ENCODE results near the gene MAP6. TPM values are rescaled to one million over a fixed set of nuclear protein-coding genes. Genes with fewer than 3 reads are reported as not detected.

The MAP6 gene
- polyA plus RNA-seq, 1 experiment: 1.5 TPM

DNA sequence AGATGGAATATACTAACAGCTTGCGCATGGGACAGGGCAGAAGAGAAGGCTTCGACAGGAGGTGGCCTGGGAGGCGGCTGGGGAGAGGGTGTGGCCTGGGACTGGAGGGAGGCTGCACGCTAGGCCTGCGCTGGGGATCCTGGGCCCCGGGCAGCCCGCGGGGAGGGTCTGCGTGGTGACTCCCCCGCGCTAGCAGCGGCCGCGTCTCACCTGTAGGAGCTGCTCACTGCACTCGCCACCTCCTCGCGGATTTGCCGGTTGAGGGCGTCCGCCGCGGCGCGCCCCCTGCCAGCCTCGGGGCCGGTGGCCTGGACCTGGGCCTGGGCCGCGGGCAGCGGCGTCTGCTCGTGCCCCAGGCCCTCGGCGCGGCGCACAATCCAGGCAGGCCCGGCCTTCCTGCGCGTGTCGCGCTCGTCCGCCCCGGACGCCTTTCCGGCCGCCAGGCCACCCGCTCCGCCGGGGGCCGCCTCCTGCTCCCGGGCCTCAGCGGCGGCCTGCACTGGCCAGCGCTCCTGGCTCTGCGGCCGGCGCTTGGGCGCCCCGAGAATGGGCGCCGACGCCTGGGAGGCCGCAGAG lies 1.5 kb downstream of the MAP6 start:
- CTCF ChIA-PET: no interaction called here
- Histone ChIP-seq H3K27ac (ENCODE audit: low read depth, low read length) (no peak overlapping the region), H3K4me3 (ENCODE audit: low read depth, low read length) (peak overlapping the region; percentile 43), H3K9me3 (ENCODE audit: control insufficient read depth, insufficient read depth, low read length) (no peaks in the 10 kb centered on the region; the same call in 1 of the 2 replicates), H3K27me3 (ENCODE audit: control insufficient read depth, insufficient read depth, low read length) (peaks cover 62% of the 10 kb centered on the region)
- DNase-seq (ENCODE audit: low read depth, low spot score): no peak
- TF ChIP-seq, protein P1, sequence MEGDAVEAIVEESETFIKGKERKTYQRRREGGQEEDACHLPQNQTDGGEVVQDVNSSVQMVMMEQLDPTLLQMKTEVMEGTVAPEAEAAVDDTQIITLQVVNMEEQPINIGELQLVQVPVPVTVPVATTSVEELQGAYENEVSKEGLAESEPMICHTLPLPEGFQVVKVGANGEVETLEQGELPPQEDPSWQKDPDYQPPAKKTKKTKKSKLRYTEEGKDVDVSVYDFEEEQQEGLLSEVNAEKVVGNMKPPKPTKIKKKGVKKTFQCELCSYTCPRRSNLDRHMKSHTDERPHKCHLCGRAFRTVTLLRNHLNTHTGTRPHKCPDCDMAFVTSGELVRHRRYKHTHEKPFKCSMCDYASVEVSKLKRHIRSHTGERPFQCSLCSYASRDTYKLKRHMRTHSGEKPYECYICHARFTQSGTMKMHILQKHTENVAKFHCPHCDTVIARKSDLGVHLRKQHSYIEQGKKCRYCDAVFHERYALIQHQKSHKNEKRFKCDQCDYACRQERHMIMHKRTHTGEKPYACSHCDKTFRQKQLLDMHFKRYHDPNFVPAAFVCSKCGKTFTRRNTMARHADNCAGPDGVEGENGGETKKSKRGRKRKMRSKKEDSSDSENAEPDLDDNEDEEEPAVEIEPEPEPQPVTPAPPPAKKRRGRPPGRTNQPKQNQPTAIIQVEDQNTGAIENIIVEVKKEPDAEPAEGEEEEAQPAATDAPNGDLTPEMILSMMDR (IDR thresholded peaks at IDR 0.05; ENCODE audit: low read depth, low read length): no peak
- POLR2A ChIA-PET: no interaction called here

DNA sequence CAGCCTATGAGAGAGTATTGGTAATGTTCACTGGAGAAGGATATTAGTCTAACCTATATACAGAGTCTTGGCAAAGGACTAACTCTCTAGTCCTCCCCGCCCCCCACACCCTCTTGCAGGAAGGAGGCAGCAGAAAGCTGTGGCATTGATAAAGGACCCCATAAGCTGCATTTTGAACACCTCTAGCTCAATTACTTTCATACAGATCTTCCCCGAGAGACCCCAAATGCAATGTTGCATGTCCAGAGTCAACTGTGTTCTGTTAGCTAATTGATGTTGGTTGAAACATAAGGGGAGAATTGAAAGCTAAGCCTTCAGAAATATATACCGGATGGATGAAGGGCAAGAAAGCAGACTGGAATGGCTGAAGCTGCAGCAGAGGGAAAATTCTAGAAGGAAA lies 2.8 kb downstream of the MAP6 start:
- TF ChIP-seq, protein P1 (IDR thresholded peaks at IDR 0.05; ENCODE audit: low read depth, low read length): no peak
- Histone ChIP-seq H3K9me3 (ENCODE audit: control insufficient read depth, insufficient read depth, low read length) (no peaks in the 10 kb centered on the region; the same call in 1 of the 2 replicates), H3K4me3 (ENCODE audit: low read depth, low read length) (no peak overlapping the region), H3K27ac (ENCODE audit: low read depth, low read length) (no peak overlapping the region), H3K27me3 (ENCODE audit: control insufficient read depth, insufficient read depth, low read length) (peaks cover 50% of the 10 kb centered on the region)
- CTCF ChIA-PET: interaction anchor here (0.9 to 2.5 kb wide), 2 partner anchors 40 to 119 kb away, joined by 3 to 9 read pairs; no protein-coding TSS in a partner anchor
- POLR2A ChIA-PET: no interaction called here
- DNase-seq (ENCODE audit: low read depth, low spot score): no peak

DNA sequence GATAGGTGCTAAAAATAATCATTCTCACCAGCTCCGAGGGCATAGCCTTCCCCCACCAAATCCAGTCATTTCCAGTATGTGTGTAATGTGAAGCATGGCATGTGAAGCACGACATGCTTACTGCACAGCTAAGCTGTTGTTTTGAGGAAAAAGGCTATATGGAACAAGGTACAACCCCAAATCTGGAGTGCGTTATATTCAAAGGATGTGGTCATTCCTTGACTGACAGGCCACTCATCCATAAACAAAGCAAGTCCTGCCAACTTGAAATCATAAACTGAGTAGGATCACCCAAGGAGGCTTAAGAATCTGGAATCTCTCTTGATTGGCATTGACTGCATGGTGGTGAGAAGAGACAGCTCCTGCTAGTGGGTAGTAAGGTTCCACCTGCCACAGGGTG lies 3.7 kb downstream of the MAP6 start:
- Histone ChIP-seq H3K9me3 (ENCODE audit: control insufficient read depth, insufficient read depth, low read length) (no peaks in the 10 kb centered on the region; the same call in 1 of the 2 replicates), H3K27ac (ENCODE audit: low read depth, low read length) (no peak overlapping the region), H3K27me3 (ENCODE audit: control insufficient read depth, insufficient read depth, low read length) (peaks cover 42% of the 10 kb centered on the region), H3K4me3 (ENCODE audit: low read depth, low read length) (no peak overlapping the region)
- ChIA-PET CTCF (interaction anchor here (2.5 kb wide), 1 partner anchor 41 kb away, joined by 9 read pairs; no protein-coding TSS in a partner anchor), POLR2A (interaction anchor here (0.5 kb wide), 1 partner anchor 1216 kb away, joined by 4 read pairs; no protein-coding TSS in a partner anchor)
- no peak for DNase-seq (ENCODE audit: low read depth, low spot score)
- TF ChIP-seq, protein P1 (IDR thresholded peaks at IDR 0.05; ENCODE audit: low read depth, low read length): no peak

DNA sequence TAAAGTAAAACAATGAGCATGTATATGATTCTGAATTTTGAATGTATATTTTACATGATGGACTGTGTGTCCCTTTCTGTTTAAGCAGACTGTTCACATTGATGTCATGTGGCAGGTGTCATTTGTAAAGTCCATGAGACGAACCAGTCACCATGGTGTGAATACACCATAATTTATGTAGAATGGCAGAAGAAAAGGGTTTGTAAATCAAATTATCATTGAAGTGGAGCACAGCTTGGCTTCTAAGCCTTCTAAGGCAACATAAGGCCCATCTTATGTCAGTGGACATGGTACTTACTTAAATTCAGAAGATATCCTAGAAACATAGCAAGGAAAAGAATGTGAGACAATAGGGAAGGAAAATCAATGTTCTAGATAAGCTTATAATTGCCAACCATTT lies 4.4 kb downstream of the MAP6 start:
- H3K4me3 ChIP-seq (ENCODE audit: low read depth, low read length): no peak overlapping the region
- H3K27ac ChIP-seq (ENCODE audit: low read depth, low read length): no peak overlapping the region
- ChIA-PET POLR2A (no interaction called here), CTCF (interaction anchor here (2.5 kb wide), 1 partner anchor 42 kb away, joined by 9 read pairs; no protein-coding TSS in a partner anchor)
- TF ChIP-seq, protein P1 (IDR thresholded peaks at IDR 0.05; ENCODE audit: low read depth, low read length): no peak
- no peak for DNase-seq (ENCODE audit: low read depth, low spot score)
- peaks cover 36% of the 10 kb centered on the region for H3K27me3 ChIP-seq (ENCODE audit: control insufficient read depth, insufficient read depth, low read length)
- no peaks in the 10 kb centered on the region; the same call in 1 of the 2 replicates for H3K9me3 ChIP-seq (ENCODE audit: control insufficient read depth, insufficient read depth, low read length)

DNA sequence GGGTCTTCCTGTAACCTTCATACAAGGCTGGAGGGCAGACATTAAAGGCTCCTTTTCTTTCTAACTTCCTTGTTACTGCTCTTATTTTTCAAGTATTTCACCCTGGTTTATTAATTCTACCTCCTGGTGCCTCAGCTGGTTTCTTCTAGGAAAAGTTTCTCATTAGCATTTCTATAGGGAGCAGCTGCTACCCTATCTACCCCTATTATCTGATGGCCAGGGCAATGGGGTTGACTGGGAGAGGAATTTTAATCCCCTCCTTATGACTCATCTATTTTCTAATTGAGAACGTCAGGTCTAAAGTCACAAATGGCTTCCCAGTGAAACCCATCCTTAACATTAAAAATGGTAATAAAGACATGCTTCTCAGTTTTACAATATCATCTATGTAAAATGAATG lies 5.0 kb downstream of the MAP6 start:
- Histone ChIP-seq H3K9me3 (ENCODE audit: control insufficient read depth, insufficient read depth, low read length) (no peaks in the 10 kb centered on the region; the same call in 1 of the 2 replicates), H3K27ac (ENCODE audit: low read depth, low read length) (no peak overlapping the region), H3K4me3 (ENCODE audit: low read depth, low read length) (no peak overlapping the region), H3K27me3 (ENCODE audit: control insufficient read depth, insufficient read depth, low read length) (peaks cover 30% of the 10 kb centered on the region)
- ChIA-PET CTCF (interaction anchor here (2.5 kb wide), 1 partner anchor 42 kb away, joined by 9 read pairs; no protein-coding TSS in a partner anchor), POLR2A (no interaction called here)
- no peak for DNase-seq (ENCODE audit: low read depth, low spot score)
- TF ChIP-seq, protein P1 (IDR thresholded peaks at IDR 0.05; ENCODE audit: low read depth, low read length): no peak
